Measurements from ENCODE around the gene S100G. TPM values are rescaled to one million over a fixed set of nuclear protein-coding genes. Genes with fewer than 3 reads are reported as not detected.

The S100G gene
- polyA plus RNA-seq, 3 donors: not detected

- Mint-ChIP-seq H3K4me3 (no peak overlapping the region), H3K27me3 (ENCODE audit: low read depth in 3 of 3) (peaks cover 0 to 21% (median 0%) of the 10 kb centered on the region in 3 donors), H3K9me3 (peaks cover 0 to 3% (median 0%) of the 10 kb centered on the region in 7 donors), H3K4me1 (no peaks in the 10 kb centered on the region), H3K27ac (no peak overlapping the region), H3K36me3 (peaks cover 13 to 23% of the 10 kb centered on the region in 2 donors)
- Histone ChIP-seq H2AFZ (ENCODE audit: insufficient read depth, low read depth, low read length, poor library complexity, severe bottlenecking) (no peak overlapping the region), H3K79me2 (ENCODE audit: insufficient read depth, low read length) (no peaks in the 10 kb centered on the region), H3K27me3 (ENCODE audit: control insufficient read depth in 2 of 2, insufficient read depth in 2 of 2, low read length in 2 of 2) (peaks cover 0 to 2% of the 10 kb centered on the region in 2 donors), H3K36me3 (replicated peaks in 1 of 2; ENCODE audit: control insufficient read depth in 1 of 2, insufficient read depth in 2 of 2, low read length in 2 of 2) (peaks cover 0 to 3% of the 10 kb centered on the region in 2 donors), H3K9me3 (replicated peaks in 1 of 2; ENCODE audit: control insufficient read depth in 1 of 2, insufficient read depth in 1 of 2, low read length in 2 of 2) (no peaks in the 10 kb centered on the region), H3K4me2 (replicated peaks; ENCODE audit: extremely low read depth, low read length, poor library complexity, severe bottlenecking) (no peak overlapping the region), H3K9ac (ENCODE audit: insufficient read depth, low read length, poor library complexity, severe bottlenecking) (no peak overlapping the region), H3K4me3 (replicated peaks in 1 of 3; ENCODE audit: low read depth in 2 of 3, low read length in 3 of 3) (no peak overlapping the region), H3K27ac (ENCODE audit: low read depth in 1 of 2, low read length in 2 of 2) (no peak overlapping the region), H3K4me1 (ENCODE audit: control insufficient read depth in 1 of 2, insufficient read depth in 2 of 2, low read length in 2 of 2) (no peaks in the 10 kb centered on the region), H4K20me1 (ENCODE audit: insufficient read depth, low read length) (no peaks in the 10 kb centered on the region)
- intact Hi-C loops (cut with micrococcal nuclease): no loop called here
- TF ChIP-seq CTCF (IDR thresholded peaks at IDR 0.05): no peak
- DNase-seq: no peak
- no CpG with 5 or more reads among the region's 4 CpGs for WGBS (ENCODE audit: insufficient coverage)
These were observed 16.6 kb downstream of the S100G start for GRCh38 chrX:16666541-16666940.

- H3K4me3 Mint-ChIP-seq: no peak overlapping the region
- Histone ChIP-seq H3K4me2 (replicated peaks; ENCODE audit: extremely low read depth, low read length, poor library complexity, severe bottlenecking) (no peak overlapping the region), H3K9me3 (replicated peaks in 1 of 2; ENCODE audit: control insufficient read depth in 1 of 2, insufficient read depth in 1 of 2, low read length in 2 of 2) (no peaks in the 10 kb centered on the region), H3K27ac (ENCODE audit: low read depth in 1 of 2, low read length in 2 of 2) (no peak overlapping the region), H3K36me3 (replicated peaks in 1 of 2; ENCODE audit: control insufficient read depth in 1 of 2, insufficient read depth in 2 of 2, low read length in 2 of 2) (peaks cover 0 to 8% of the 10 kb centered on the region in 2 donors), H3K9ac (ENCODE audit: insufficient read depth, low read length, poor library complexity, severe bottlenecking) (no peak overlapping the region), H3K4me1 (ENCODE audit: control insufficient read depth in 1 of 2, insufficient read depth in 2 of 2, low read length in 2 of 2) (no peaks in the 10 kb centered on the region), H3K79me2 (ENCODE audit: insufficient read depth, low read length) (no peaks in the 10 kb centered on the region), H3K27me3 (ENCODE audit: control insufficient read depth in 2 of 2, insufficient read depth in 2 of 2, low read length in 2 of 2) (peaks cover 0 to 5% of the 10 kb centered on the region in 2 donors), H2AFZ (ENCODE audit: insufficient read depth, low read depth, low read length, poor library complexity, severe bottlenecking) (no peak overlapping the region), H3K4me3 (replicated peaks in 1 of 3; ENCODE audit: low read depth in 2 of 3, low read length in 3 of 3) (no peak overlapping the region), H4K20me1 (ENCODE audit: insufficient read depth, low read length) (no peaks in the 10 kb centered on the region)
- intact Hi-C loops (cut with micrococcal nuclease): no loop called here
- no peak overlapping the region for H3K27ac Mint-ChIP-seq
- H3K36me3 Mint-ChIP-seq: peaks cover 9 to 12% of the 10 kb centered on the region in 2 donors
- no peaks in the 10 kb centered on the region for H3K4me1 Mint-ChIP-seq
- peaks cover 0 to 3% (median 0%) of the 10 kb centered on the region in 7 donors for H3K9me3 Mint-ChIP-seq
- peaks cover 0 to 25% (median 0%) of the 10 kb centered on the region in 3 donors for H3K27me3 Mint-ChIP-seq (ENCODE audit: low read depth in 3 of 3)
- DNase-seq: no peak
- no peak for TF ChIP-seq CTCF (IDR thresholded peaks at IDR 0.05)
These were observed 21.0 kb downstream of the S100G start for GRCh38 chrX:16671005-16671404.
